ENCODE results near the gene TIMM9.
"Not testable (repeated sequence)": the region's sequence is repeated elsewhere in the genome, so short reads cannot be mapped to it uniquely, and the experiment has no call there.

Gene TIMM9

DNA sequence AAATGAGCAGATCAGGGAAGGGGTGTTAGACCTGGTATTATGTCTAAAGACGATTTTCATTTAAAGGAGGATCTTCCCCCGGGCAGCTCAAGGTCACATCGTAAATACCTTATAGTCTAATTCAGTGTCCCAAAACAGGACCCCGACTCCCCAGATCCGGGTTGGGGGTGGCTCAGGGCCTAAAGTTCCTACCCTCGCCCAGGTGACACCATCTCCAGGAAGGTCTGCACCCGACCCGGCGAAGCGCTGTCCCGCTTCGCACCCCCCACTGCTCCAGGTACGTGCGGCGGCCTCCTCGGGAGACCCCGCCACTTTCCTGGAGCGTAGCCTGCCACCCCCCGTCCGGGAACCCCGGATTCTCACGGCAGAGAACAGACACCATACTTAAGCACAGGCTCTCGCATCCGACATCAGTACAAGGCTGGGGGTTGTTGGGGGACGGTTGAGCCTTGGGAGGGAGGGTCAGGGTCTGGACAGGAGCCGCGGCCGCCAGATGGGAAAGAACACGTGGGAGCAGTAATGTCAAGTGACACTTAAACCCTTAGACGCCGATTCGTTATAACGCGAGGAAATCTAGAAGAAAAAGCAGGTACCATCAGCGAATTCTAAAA is 556 bp downstream of the TIMM9 start:
- peak overlapping the region; percentile 91 for H3K27ac ChIP-seq
- TF ChIP-seq, protein P1, sequence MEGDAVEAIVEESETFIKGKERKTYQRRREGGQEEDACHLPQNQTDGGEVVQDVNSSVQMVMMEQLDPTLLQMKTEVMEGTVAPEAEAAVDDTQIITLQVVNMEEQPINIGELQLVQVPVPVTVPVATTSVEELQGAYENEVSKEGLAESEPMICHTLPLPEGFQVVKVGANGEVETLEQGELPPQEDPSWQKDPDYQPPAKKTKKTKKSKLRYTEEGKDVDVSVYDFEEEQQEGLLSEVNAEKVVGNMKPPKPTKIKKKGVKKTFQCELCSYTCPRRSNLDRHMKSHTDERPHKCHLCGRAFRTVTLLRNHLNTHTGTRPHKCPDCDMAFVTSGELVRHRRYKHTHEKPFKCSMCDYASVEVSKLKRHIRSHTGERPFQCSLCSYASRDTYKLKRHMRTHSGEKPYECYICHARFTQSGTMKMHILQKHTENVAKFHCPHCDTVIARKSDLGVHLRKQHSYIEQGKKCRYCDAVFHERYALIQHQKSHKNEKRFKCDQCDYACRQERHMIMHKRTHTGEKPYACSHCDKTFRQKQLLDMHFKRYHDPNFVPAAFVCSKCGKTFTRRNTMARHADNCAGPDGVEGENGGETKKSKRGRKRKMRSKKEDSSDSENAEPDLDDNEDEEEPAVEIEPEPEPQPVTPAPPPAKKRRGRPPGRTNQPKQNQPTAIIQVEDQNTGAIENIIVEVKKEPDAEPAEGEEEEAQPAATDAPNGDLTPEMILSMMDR (conservative IDR thresholded peaks at IDR 0.05): no peak
- TF ChIP-seq ZFX (IDR thresholded peaks at IDR 0.05): peak; percentile 86

DNA sequence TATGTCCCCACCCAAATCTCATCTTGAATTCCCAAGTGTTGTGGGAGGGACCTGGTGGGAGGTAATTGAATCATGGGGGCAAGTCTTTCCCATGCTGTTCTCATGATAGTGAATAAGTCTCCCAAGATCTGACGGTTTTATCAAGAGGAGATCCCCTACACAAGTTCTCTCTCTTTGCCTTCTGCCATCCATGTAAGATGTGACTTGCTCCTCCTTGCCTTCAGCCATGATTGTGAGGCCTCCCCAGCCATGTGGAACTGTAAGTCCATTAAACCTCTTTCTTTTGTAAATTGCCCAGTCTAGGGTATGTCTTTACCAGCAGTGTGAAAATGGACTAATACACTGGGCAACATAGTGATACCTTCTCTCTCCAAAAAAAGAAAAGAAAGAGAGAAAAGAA is 10.4 kb downstream of the TIMM9 start:
- H3K27ac ChIP-seq: not testable (repeated sequence)

DNA sequence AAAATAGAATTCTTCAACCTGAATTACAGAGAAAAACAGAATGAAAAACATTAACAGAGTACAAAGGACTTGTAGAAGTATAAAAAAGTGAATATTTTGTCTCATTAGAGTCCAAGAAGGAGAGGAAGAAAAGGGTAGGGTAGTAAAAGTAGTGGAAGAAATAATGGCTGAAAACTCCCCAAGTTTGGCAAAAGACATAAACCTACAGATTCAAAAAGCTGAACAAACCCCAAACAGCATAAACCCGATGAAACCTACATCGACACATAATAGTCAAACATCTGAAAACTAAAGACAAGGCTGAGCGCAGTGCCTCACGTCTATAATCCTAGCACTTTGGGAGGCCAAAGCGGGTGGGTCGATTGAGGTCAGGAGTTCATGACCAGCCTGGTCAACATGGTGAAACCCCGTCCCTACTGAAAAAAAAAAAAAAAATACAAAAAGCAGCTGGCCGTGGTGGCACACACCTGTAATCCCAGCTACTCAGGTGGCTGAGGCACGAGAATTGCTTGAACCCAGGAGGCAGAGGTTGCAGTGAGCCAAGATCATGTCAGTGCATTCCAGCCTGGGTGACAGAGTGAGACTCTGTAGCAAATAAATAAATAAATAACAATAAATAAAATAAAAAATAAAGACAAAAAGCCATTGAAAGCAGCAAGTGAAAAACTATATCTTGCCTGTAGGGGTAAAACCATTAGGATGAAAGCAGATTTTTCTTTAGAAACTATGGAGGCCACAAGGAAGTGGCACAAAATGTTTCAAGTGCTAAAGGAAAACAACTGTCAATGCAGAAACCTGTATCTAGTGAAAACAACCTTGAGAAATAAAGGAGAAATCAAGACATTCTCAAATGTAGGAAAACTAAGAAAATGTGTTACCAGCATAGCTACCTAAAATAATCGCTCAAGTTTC is 11.4 kb downstream of the TIMM9 start:
- TF ChIP-seq, protein P1 (conservative IDR thresholded peaks at IDR 0.05): no peak
- no peak for TF ChIP-seq ZFX (IDR thresholded peaks at IDR 0.05)
- H3K27ac ChIP-seq: no peak overlapping the region

DNA sequence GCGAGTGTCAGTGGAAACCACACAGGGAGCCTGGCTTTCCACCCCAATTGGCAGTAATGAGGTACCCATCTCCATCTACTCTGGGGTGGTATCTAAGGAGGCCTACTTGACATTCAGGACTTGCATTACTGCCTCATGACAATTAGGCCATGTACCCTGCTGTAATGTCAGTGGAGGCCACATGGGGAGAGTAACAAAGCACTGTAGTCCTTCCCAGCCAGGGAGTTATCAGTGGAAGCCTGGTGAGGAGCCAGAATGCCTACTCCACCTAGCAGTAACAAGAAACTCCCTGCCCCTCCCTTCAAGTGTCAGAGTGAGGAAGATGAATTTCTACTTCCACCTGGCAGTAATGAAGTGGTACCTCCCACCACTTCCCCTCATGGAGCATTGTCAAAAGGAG is 12.5 kb downstream of the TIMM9 start:
- no peak for TF ChIP-seq ZFX (IDR thresholded peaks at IDR 0.05)
- TF ChIP-seq, protein P1 (conservative IDR thresholded peaks at IDR 0.05): no peak; the same call in 1 of the 2 replicates

DNA sequence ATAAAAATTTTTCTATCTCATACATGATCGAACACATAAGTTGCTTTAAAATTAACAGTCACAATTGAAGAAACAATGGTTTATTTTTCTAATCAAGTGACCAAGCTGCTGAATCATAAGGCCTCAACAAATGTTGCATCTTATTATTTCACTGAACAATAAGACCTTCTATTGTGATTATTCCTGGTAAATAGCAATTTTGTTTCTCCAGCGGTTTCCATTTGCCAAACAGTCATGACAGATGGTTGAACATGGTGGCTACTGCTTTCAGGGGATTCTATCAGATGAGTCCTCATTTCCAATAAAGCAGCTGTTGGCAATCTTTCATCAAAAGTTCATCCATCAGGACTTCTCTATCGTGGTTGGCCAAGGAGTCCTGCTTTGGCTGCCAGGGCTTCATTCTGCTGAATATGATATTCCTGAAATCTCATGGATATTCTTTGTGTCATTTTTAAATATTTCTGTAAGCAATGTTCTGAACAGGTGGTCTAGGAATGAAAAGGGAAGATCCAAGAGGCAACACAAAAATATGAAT is 18.6 kb downstream of the TIMM9 start:
- no peak overlapping the region for H3K27ac ChIP-seq

More for the DNA sequence above, 12.5 kb downstream of the TIMM9 start:
- no peak overlapping the region for H3K27ac ChIP-seq

DNA sequence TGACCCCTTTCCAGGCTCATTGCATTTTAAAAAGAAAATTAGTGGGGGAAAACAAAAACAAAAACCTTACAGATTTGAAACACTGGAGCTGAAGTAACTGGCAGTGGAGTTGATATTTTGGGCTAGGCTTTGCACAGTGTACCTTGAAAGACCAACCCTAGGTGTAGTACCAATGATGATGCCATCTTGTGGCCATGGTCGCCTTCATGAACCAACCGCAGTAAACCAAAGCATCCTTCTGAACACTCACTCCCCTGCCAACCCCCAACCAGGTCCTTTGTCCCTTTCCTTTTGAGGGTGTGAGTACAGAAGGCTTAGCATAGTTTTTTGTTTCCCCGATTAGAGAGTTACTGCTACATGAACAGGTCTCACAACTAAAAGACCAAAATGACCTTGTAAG is 25.7 kb downstream of the TIMM9 start:
- H3K27ac ChIP-seq: no peak overlapping the region
- TF ChIP-seq, protein P1 (conservative IDR thresholded peaks at IDR 0.05): peak; percentile 30
- no peak for TF ChIP-seq ZFX (IDR thresholded peaks at IDR 0.05)

More for the DNA sequence above, 18.6 kb downstream of the TIMM9 start:
- TF ChIP-seq, protein P1 (conservative IDR thresholded peaks at IDR 0.05): no peak
- no peak for TF ChIP-seq ZFX (IDR thresholded peaks at IDR 0.05)

DNA sequence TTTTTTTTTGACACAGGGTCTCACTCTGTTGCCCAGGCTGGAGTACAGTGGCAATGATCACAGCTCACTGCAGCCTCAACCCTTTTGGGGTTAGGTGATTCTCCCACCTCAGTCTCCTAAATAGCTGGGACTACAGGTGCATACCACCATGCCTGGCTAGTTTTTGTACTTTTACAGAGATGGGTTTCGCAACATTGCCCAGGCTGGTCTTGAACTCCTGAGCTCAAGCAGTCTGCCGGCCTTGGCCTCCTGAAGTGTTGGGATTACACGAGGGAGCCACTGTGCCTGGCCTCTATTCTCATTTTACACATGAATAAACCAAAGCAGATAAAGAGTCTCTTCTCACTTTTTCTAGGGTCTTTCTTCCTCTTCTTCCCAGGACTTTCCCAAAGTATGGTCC is 28.4 kb downstream of the TIMM9 start:
- H3K27ac ChIP-seq: no peak overlapping the region
- TF ChIP-seq ZFX (IDR thresholded peaks at IDR 0.05): no peak
- TF ChIP-seq, protein P1 (conservative IDR thresholded peaks at IDR 0.05): no peak

Data from C4-2B (cell line).